Skeletal muscle satellite cell (primary cell): ENCODE measurements around the gene REPS1.

Experiments used
- H3K27me3 ChIP-seq: 2 replicates; pipeline ENCODE4 v1.7.0; 2013; ENCODE audit warnings: low read length; ENCODE audit not compliant: control insufficient read depth, insufficient read depth
- H3K36me3 ChIP-seq: 2 replicates; pipeline ENCODE4 v1.7.0; 2013; ENCODE audit warnings: mild to moderate bottlenecking, control low read depth, low read length; ENCODE audit not compliant: insufficient read depth
- H3K4me1 ChIP-seq: 2 replicates; pipeline ENCODE4 v1.7.0; 2013; ENCODE audit warnings: low read length; ENCODE audit not compliant: control insufficient read depth, insufficient read depth
- H3K4me2 ChIP-seq: 2 replicates; pipeline ENCODE4 v1.7.0; 2013; ENCODE audit warnings: mild to moderate bottlenecking, low read length
- H3K4me3 ChIP-seq: 2 replicates; pipeline ENCODE4 v1.7.0; 2013; ENCODE audit warnings: low read length
- H3K9ac ChIP-seq: 2 replicates; pipeline ENCODE4 v1.7.0; 2013; ENCODE audit warnings: mild to moderate bottlenecking, low read depth, low read length, moderate library complexity
- H3K9me3 ChIP-seq: replicated peaks from 2 replicates; pipeline ENCODE4 v1.7.0; 2013; ENCODE audit warnings: mild to moderate bottlenecking, control low read depth, low read length

The REPS1 gene

DNA sequence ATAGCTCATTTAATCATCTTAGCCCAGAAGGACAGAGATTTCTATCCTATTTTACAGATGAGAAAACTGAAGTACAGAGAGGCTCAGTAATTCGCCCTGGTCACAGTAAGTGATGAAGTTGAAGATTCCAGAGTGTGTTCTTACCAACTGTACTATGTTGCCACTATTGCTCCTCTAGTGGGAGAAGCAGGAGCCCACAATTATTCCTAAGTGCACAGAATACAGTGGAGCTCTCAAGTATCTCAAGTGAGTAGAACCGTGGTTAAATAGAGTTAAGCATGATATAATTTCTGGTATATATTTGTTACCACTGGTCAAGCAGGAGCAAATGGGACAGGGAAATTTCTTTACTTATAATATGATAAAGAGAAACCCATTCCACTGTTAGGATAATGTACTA lies 22.1 kb downstream of the REPS1 start:
- no peak overlapping the region for H3K9ac ChIP-seq
- peaks cover 34% of the 10 kb centered on the region for H3K4me1 ChIP-seq
- H3K9me3 ChIP-seq: no peaks in the 10 kb centered on the region
- no peak overlapping the region for H3K4me3 ChIP-seq
- H3K36me3 ChIP-seq: no peaks in the 10 kb centered on the region
- no peaks in the 10 kb centered on the region for H3K27me3 ChIP-seq
- H3K4me2 ChIP-seq: no peak overlapping the region

- H3K9ac ChIP-seq: no peak overlapping the region
Measured at GRCh38 chr6:138965291-138965874, 22.7 kb downstream of the REPS1 start.

GRCh38 chr6:138964012-138964411 lies 24.0 kb downstream of the REPS1 start:
- Histone ChIP-seq H3K36me3 (no peaks in the 10 kb centered on the region), H3K9ac (no peak overlapping the region), H3K4me3 (peak overlapping the region; percentile 8), H3K27me3 (no peaks in the 10 kb centered on the region), H3K4me1 (peaks cover 17% of the 10 kb centered on the region), H3K4me2 (peak overlapping the region; percentile 63), H3K9me3 (no peaks in the 10 kb centered on the region)

More at GRCh38 chr6:138965291-138965874, 22.7 kb downstream of the REPS1 start:
- Histone ChIP-seq H3K27me3 (no peaks in the 10 kb centered on the region), H3K9me3 (no peaks in the 10 kb centered on the region), H3K36me3 (no peaks in the 10 kb centered on the region), H3K4me2 (no peak overlapping the region), H3K4me1 (peaks cover 28% of the 10 kb centered on the region), H3K4me3 (no peak overlapping the region)

DNA sequence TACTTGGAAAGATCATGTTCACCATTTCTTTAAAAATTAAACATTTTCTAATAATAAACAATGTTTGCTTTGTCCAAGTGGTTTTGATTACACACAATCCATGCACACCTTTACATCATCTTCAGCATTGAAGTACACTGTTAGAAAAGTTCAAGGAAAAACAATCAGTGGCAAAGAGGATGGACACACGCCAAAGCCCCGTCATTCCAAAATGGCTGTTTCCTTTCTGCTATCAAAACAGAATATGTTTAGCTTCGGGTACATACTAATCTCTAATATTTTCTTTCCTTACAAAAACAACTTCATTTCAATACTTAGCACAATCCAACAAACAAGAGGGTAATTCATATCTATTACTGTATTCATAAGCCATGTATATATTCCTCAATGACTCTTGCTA lies 24.5 kb downstream of the REPS1 start:
- no peaks in the 10 kb centered on the region for H3K9me3 ChIP-seq
- peak overlapping the region; percentile 8 for H3K4me3 ChIP-seq

DNA sequence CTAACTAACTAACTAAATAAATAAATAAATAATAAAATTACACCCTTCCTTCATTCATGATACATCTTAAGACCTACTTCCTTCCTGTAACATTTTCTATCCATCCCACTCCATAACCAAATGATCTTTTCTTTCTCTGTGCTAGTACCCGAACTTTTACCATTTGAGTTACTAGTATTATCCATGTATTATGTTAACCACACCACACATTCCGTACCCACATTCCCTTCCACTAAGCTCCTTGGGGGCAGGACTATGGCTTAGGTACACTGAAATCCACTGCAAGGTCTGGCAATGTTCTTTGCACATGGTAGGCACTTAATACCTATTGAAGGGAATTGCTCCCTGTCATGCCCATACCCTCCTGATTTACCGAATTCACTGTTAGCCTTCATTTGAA lies 24.9 kb downstream of the REPS1 start:
- Histone ChIP-seq H3K4me3 (no peak overlapping the region), H3K27me3 (no peaks in the 10 kb centered on the region), H3K36me3 (no peaks in the 10 kb centered on the region), H3K9ac (no peak overlapping the region), H3K4me2 (peak overlapping the region; percentile 63), H3K4me1 (peaks cover 20% of the 10 kb centered on the region), H3K9me3 (no peaks in the 10 kb centered on the region)

More for the DNA sequence above, 24.5 kb downstream of the REPS1 start:
- H3K4me1 ChIP-seq: peaks cover 19% of the 10 kb centered on the region
- H3K27me3 ChIP-seq: no peaks in the 10 kb centered on the region
- no peak overlapping the region for H3K9ac ChIP-seq
- H3K4me2 ChIP-seq: peak overlapping the region; percentile 63
- no peaks in the 10 kb centered on the region for H3K36me3 ChIP-seq

DNA sequence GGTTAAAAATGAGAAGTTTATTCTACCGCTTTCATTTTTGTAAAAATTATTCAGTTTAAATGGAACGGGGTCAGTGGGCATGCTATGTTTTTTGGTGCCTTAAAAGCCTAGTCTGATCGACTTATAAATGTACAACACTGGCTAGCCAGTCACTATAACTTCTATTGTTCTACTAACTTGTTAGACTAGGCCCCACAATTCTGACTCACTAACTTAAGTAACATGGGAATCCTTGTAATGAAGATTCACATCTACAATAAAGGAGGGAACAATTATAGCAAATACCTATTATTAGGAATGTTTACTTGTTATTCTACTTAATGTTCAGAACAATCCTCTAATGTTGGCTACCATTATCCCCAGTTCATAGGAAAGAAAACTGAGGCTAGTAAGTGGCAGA lies 28.5 kb downstream of the REPS1 start:
- Histone ChIP-seq H3K4me2 (no peak overlapping the region), H3K9me3 (no peaks in the 10 kb centered on the region), H3K9ac (no peak overlapping the region), H3K27me3 (no peaks in the 10 kb centered on the region), H3K36me3 (no peaks in the 10 kb centered on the region), H3K4me3 (no peak overlapping the region), H3K4me1 (peaks cover 32% of the 10 kb centered on the region)

DNA sequence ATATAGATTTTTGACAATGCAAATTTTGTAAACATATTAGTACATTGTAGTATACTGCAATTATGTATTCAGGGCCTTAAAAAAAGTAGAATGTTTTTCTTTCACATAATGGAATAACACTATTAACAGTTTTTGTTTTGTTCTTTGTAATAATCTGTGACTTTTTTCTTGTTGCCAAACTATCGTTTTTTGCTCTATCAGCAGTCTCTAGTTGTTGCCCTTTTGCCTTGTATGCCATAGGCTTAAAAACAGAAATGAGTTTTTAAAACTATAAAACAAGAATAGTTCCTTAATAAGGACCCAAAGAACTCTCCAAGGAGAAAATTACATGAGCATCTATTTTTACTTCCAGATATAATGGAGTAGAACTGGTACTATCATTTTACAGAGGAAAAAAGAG lies 29.5 kb downstream of the REPS1 start:
- Histone ChIP-seq H3K27me3 (no peaks in the 10 kb centered on the region), H3K9ac (no peak overlapping the region), H3K4me1 (peaks cover 25% of the 10 kb centered on the region), H3K4me2 (no peak overlapping the region), H3K36me3 (no peaks in the 10 kb centered on the region), H3K4me3 (no peak overlapping the region), H3K9me3 (no peaks in the 10 kb centered on the region)

GRCh38 chr6:138957903-138958302 lies 30.1 kb downstream of the REPS1 start:
- H3K4me3 ChIP-seq: no peak overlapping the region
- peak overlapping the region; percentile 51 for H3K4me2 ChIP-seq
- no peaks in the 10 kb centered on the region for H3K36me3 ChIP-seq
- H3K27me3 ChIP-seq: no peaks in the 10 kb centered on the region
- no peak overlapping the region for H3K9ac ChIP-seq
- peaks cover 24% of the 10 kb centered on the region for H3K4me1 ChIP-seq
- H3K9me3 ChIP-seq: no peaks in the 10 kb centered on the region

GRCh38 chr6:138957484-138957883 lies 30.6 kb downstream of the REPS1 start:
- H3K4me3 ChIP-seq: no peak overlapping the region
- H3K4me1 ChIP-seq: peaks cover 22% of the 10 kb centered on the region
- no peak overlapping the region for H3K9ac ChIP-seq
- no peaks in the 10 kb centered on the region for H3K36me3 ChIP-seq
- H3K27me3 ChIP-seq: no peaks in the 10 kb centered on the region
- H3K4me2 ChIP-seq: peak overlapping the region; percentile 51
- H3K9me3 ChIP-seq: no peaks in the 10 kb centered on the region

DNA sequence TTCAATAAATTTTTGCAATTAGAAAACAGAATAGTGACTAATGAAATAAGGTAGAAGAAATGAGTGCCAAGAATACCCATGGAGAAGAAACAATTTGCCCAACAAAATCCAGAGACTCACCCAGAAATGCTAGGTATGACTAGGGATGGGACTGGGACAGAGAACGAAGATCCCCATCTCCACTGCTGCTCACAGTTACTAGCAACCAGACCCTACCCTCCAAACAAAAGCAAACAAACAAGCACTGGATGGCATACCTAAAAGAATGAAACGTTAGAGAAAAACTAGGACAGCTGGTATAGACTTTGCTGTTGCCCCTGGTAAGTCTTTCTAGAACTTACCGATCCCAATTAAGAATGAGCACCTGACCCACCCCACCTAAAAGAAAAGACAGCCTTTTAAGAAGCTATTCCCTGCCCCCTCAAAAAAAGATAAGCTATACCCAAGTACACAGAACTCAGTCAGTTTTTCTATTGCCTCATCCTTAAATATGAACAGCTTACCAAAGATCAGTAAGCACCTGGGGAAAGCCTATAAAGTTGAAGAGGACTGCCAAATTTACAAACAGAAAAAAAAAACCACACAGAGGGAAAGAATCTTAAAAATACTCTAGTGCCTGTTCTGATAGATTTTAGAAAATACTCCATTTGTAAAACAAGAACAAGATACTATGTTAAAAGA lies 31.7 kb downstream of the REPS1 start:
- no peaks in the 10 kb centered on the region for H3K27me3 ChIP-seq
- no peaks in the 10 kb centered on the region for H3K9me3 ChIP-seq
- no peak overlapping the region for H3K9ac ChIP-seq
- H3K4me2 ChIP-seq: no peak overlapping the region
- no peak overlapping the region for H3K4me3 ChIP-seq
- no peaks in the 10 kb centered on the region for H3K36me3 ChIP-seq
- peaks cover 22% of the 10 kb centered on the region for H3K4me1 ChIP-seq

DNA sequence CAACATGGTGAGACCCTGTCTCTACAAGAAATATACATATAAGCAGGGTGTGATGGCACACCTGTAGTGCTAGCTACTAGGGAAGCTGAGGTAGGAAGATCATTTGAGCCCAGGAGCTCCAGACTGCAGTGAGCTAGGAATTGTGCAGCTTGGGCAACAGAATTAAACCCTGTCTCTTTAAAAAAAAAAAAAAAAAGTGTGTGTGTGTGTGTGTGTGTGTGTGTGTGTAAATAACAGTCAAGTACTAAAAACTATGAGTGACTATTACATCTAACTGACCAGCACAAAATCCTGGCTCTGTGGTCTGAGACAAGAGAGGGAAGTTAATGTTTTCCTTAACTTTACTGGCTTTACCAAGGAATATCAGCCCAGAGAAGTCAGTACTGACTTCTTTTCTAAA lies 32.8 kb downstream of the REPS1 start:
- H3K9ac ChIP-seq: no peak overlapping the region
- no peaks in the 10 kb centered on the region for H3K27me3 ChIP-seq

DNA sequence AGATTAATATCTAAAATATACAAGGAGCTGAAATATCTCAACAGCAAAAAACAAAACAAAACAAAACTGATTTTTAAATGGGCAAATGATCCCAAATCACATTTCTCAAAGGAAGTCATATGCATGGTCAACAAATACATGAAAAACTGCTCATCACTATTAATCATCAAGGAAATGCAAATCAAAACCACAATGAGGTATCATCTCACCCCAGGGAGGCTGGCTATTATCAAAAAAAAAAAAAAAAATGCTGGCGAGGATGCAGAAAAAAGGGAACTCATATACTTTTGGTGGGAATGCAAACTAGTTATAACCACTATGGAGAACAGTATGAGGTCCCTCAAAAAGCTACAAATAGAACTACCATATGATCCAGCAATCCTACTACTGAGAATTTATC lies 34.6 kb downstream of the REPS1 start:
- no peak overlapping the region for H3K4me3 ChIP-seq
- H3K27me3 ChIP-seq: no peaks in the 10 kb centered on the region
- H3K36me3 ChIP-seq: no peaks in the 10 kb centered on the region
- no peaks in the 10 kb centered on the region for H3K9me3 ChIP-seq
- H3K4me2 ChIP-seq: peak overlapping the region; percentile 39
- H3K4me1 ChIP-seq: peaks cover 23% of the 10 kb centered on the region
- peak overlapping the region; percentile 12 for H3K9ac ChIP-seq

More for the DNA sequence above, 32.8 kb downstream of the REPS1 start:
- Histone ChIP-seq H3K9me3 (no peaks in the 10 kb centered on the region), H3K4me2 (no peak overlapping the region), H3K4me3 (no peak overlapping the region), H3K36me3 (no peaks in the 10 kb centered on the region), H3K4me1 (peaks cover 22% of the 10 kb centered on the region)
